Endothelial cell of umbilical vein (primary cell): ENCODE data around the gene SKA3. TPM values are rescaled to one million over a fixed set of nuclear protein-coding genes. Genes with fewer than 3 reads are reported as not detected.

Source experiments
- BruUV-seq: library from RNA; stranded (reverse); fragments of 400-500 nt; replicated peaks from 2 replicates; lab custom pipeline; 2021; lab: Mats Ljungman, UMichigan
- CTCF ChIA-PET: fragments of 300-600, 350-600 bp; sonication (Branson Sonifier 250); formaldehyde crosslinking; loops from one replicate; lab custom pipeline; 2021; ENCODE audit warnings: antibody characterized with exemption, inconsistent platforms; lab: Charles Lee
- POLR2A ChIA-PET: fragments of 300-600, 350-600 bp; sonication (Branson Sonifier 250); formaldehyde crosslinking; loops from one replicate; lab custom pipeline; 2021; ENCODE audit warnings: antibody characterized with exemption, inconsistent platforms; lab: Charles Lee
- DNase-seq: peaks from one replicate; pipeline ENCODE4 v3.0.0-alpha.2; 2011; ENCODE audit warnings: low read depth, low spot score
- FAIRE-seq: peaks from 2 replicates; lab custom pipeline; 2011; peaks lifted over from hg19 to GRCh38; lab: Jason Lieb, UNC
- H2AFZ ChIP-seq: 2 replicates; pipeline ENCODE4 v1.6.0; 2012; ENCODE audit warnings: low read depth, low read length, control low read depth, inconsistent platforms
- H3K27ac ChIP-seq: 2 replicates; pipeline ENCODE4 v1.5.1; 2011; ENCODE audit warnings: low read depth, mild to moderate bottlenecking, control low read depth, low read length, moderate library complexity; ENCODE audit not compliant: insufficient read depth
- H3K27me3 ChIP-seq, 2 experiments: 2 replicates each; pipeline versions ENCODE4 v1.6.0 to v1.6.1; 2011; ENCODE audit warnings: low read length in 2 of 2, mixed read lengths in 1 of 2; ENCODE audit not compliant: control insufficient read depth in 2 of 2, insufficient read depth in 2 of 2
- H3K36me3 ChIP-seq, 2 experiments: 2 replicates in 1 of 2; 3 replicates in 1 of 2; pipeline ENCODE4 v1.5.1; 2011; ENCODE audit warnings: low read length in 2 of 2, mild to moderate bottlenecking in 1 of 2, moderate library complexity in 1 of 2; ENCODE audit not compliant: control insufficient read depth in 2 of 2, insufficient read depth in 2 of 2; ENCODE audit errors: extremely low read depth in 1 of 2
- H3K4me1 ChIP-seq: 3 replicates; pipeline ENCODE4 v1.5.1; 2011; ENCODE audit warnings: mild to moderate bottlenecking, low read length; ENCODE audit not compliant: control insufficient read depth, insufficient read depth; ENCODE audit errors: extremely low read depth
- H3K4me2 ChIP-seq: 2 replicates; pipeline ENCODE4 v1.6.1; 2011; ENCODE audit warnings: low read length, control low read depth, mixed read lengths; ENCODE audit not compliant: insufficient read depth
- H3K4me3 ChIP-seq, 3 experiments: fragments of 200-600 bp in 1 of 3; sonication (generic), shearing (Covaris generic) in 1 of 3; replicated peaks in 1 of 3; 2 replicates each; pipeline ENCODE4 v1.5.1; 2011 to 2016; ENCODE audit warnings: control low read depth in 3 of 3, low read length in 3 of 3, mild to moderate bottlenecking in 2 of 3, inconsistent platforms in 1 of 3, low read depth in 1 of 3, moderate library complexity in 1 of 3; ENCODE audit not compliant: insufficient read depth in 1 of 3
- H3K79me2 ChIP-seq: 2 replicates; pipeline ENCODE4 v1.6.0; 2012; ENCODE audit warnings: low read length, inconsistent platforms; ENCODE audit not compliant: control insufficient read depth, insufficient read depth
- H3K9ac ChIP-seq: replicated peaks from 2 replicates; pipeline ENCODE3; 2011; ENCODE audit warnings: low read length, control low read depth; ENCODE audit not compliant: insufficient read depth; ENCODE audit errors: extremely low read depth
- H3K9me1 ChIP-seq: replicated peaks from 3 replicates; pipeline ENCODE4 v1.6.0; 2011; ENCODE audit warnings: mild to moderate bottlenecking, low read length; ENCODE audit not compliant: control insufficient read depth, insufficient read depth; ENCODE audit errors: extremely low read depth
- H3K9me3 ChIP-seq: replicated peaks from 2 replicates; pipeline ENCODE4 v1.5.1; 2012; ENCODE audit warnings: low read length, inconsistent platforms; ENCODE audit not compliant: control insufficient read depth, insufficient read depth
- H4K20me1 ChIP-seq: replicated peaks from 2 replicates; pipeline ENCODE3; 2011; ENCODE audit warnings: mild to moderate bottlenecking, low read length; ENCODE audit not compliant: control insufficient read depth, insufficient read depth; ENCODE audit errors: extremely low read depth
- EZH2 ChIP-seq: IDR thresholded peaks from 2 replicates; pipeline ENCODE4 v1.6.1; 2012; ENCODE audit warnings: borderline replicate concordance, low read depth, mild to moderate bottlenecking, moderate library complexity, low read length, inconsistent platforms; ENCODE audit not compliant: severe bottlenecking
- FOS ChIP-seq: IDR thresholded peaks from 2 replicates; pipeline ENCODE4 v1.6.1; 2011; ENCODE audit warnings: mild to moderate bottlenecking, low read length, moderate library complexity, borderline replicate concordance; ENCODE audit not compliant: insufficient read depth
- GATA2 ChIP-seq: IDR thresholded peaks from 2 replicates; pipeline ENCODE4 v1.7.0; 2011; ENCODE audit warnings: low read depth, mild to moderate bottlenecking, moderate library complexity, mixed read lengths, low read length; ENCODE audit not compliant: insufficient read length, insufficient read depth
- JUN ChIP-seq: IDR thresholded peaks from 2 replicates; pipeline ENCODE4 v1.6.1; 2011; ENCODE audit warnings: borderline replicate concordance, low read depth; ENCODE audit not compliant: insufficient read length, insufficient read depth
- MYC ChIP-seq: IDR thresholded peaks from one replicate; pipeline ENCODE4 v1.6.1; 2011; ENCODE audit warnings: mild to moderate bottlenecking, low read depth, low read length
- POLR2A ChIP-seq: IDR thresholded peaks from 2 replicates; pipeline ENCODE4 v1.6.1; 2012; ENCODE audit warnings: low read depth, mild to moderate bottlenecking, control low read depth, low read length
- POLR2AphosphoS5 ChIP-seq: IDR thresholded peaks from 2 replicates; pipeline ENCODE4 v1.6.1; 2012; ENCODE audit warnings: low read depth, mild to moderate bottlenecking, control low read depth, low read length, moderate library complexity; ENCODE audit not compliant: insufficient read depth
- dilution Hi-C: fragments of 300-500 bp; cut with MboI; formaldehyde crosslinking; loops from one replicate; pipeline ENCODE4 v1.15.0; 2019; ENCODE audit warnings: low sequenced_read_pairs; ENCODE audit not compliant: extremely low pct_ligation_motif_present
- intact Hi-C: fragments of 100-400 bp; cut with micrococcal nuclease; formaldehyde crosslinking; loops from one replicate; pipeline ENCODE4 v1.10.0; 2022
- polyA plus RNA-seq, 4 experiments: library from polyadenylated mRNA; depleted of rRNA in 3 of 4; stranded (reverse) in 3 of 4; unstranded in 1 of 4; fragments of >200 nt; gene quantifications; 2 replicates each; pipeline versions ENCODE4 v1.2.1 to v1.2.3, GENCODE V29; 2011 to 2012; ENCODE audit warnings: missing spikeins in 1 of 4
- total RNA-seq: library from RNA; stranded (reverse); gene quantifications from 2 replicates; pipeline ENCODE4 v1.2.3, GENCODE V29; 2021
- TF ChIP-seq, protein P1 (sequence below), 2 donors: IDR thresholded peaks; 1 replicate in 1 of 2; 2 replicates in 1 of 2; pipeline ENCODE4 v1.5.1; 2011; ENCODE audit warnings: low read length in 2 of 2, mild to moderate bottlenecking in 2 of 2, moderate library complexity in 2 of 2, control low read depth in 1 of 2, inconsistent platforms in 1 of 2, low read depth in 1 of 2; ENCODE audit not compliant: insufficient read depth in 1 of 2; ENCODE audit errors: extremely low read depth in 1 of 2
- TF ChIP-seq, protein P2 (sequence below): IDR thresholded peaks from 2 replicates; pipeline ENCODE4 v1.6.1; 2011; ENCODE audit not compliant: insufficient read depth, insufficient read length

The SKA3 gene
- total and polyA plus RNA-seq, 2 donors (not counting 3 experiments of a cell fraction or from before 2014, with no cell fraction given): 9.4 to 28.7 TPM

DNA sequence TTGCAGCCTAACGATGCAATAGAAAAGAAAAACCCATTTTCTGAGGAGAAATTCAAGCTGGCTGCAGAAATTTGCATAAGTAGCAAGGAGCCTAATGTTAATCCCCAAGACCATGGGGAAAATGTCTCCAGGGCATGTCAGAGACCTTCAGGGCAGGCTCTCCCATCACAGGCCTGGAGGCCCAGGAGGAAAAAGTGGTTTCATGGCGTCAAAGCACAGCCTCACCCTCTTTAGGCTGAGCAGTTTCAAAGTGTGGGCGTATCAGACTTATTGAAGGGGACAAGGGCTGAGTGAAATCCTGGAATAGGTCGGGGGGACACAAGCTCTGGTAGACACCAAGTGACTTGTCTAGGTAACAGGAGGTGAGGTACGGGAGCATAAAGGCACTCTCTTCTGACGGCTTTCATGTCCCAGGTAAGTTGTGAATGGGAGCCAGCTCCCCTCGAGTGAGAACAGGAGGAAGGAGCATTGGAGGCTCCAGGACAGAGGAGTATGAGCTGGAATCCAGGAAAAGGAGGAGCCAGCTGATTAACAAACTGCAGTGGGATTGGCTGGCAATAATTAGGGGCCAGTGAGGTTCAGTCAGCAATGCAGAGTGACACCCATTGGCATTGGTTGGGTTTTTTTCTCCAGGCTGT lies 35.9 kb upstream of the SKA3 start:
- H3K79me2 ChIP-seq: no peaks in the 10 kb centered on the region
- FAIRE-seq: no peak
- H3K4me1 ChIP-seq: no peaks in the 10 kb centered on the region
- dilution Hi-C loops: no loop called here
- POLR2A ChIA-PET: no interaction called here
- H3K9me3 ChIP-seq: no peaks in the 10 kb centered on the region
- no peak overlapping the region for H3K27ac ChIP-seq
- H4K20me1 ChIP-seq: no peaks in the 10 kb centered on the region
- no peaks in the 10 kb centered on the region for H3K36me3 ChIP-seq
- CTCF ChIA-PET: no interaction called here
- H3K27me3 ChIP-seq: peaks cover 3 to 4% of the 10 kb centered on the region in 2 experiments
- H3K9ac ChIP-seq: no peak overlapping the region
- H3K4me2 ChIP-seq: no peak overlapping the region
- no TSS peak for BruUV-seq
- no peaks in the 10 kb centered on the region for H3K9me1 ChIP-seq
- no peak for DNase-seq
- TF ChIP-seq, protein P1, sequence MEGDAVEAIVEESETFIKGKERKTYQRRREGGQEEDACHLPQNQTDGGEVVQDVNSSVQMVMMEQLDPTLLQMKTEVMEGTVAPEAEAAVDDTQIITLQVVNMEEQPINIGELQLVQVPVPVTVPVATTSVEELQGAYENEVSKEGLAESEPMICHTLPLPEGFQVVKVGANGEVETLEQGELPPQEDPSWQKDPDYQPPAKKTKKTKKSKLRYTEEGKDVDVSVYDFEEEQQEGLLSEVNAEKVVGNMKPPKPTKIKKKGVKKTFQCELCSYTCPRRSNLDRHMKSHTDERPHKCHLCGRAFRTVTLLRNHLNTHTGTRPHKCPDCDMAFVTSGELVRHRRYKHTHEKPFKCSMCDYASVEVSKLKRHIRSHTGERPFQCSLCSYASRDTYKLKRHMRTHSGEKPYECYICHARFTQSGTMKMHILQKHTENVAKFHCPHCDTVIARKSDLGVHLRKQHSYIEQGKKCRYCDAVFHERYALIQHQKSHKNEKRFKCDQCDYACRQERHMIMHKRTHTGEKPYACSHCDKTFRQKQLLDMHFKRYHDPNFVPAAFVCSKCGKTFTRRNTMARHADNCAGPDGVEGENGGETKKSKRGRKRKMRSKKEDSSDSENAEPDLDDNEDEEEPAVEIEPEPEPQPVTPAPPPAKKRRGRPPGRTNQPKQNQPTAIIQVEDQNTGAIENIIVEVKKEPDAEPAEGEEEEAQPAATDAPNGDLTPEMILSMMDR (IDR thresholded peaks at IDR 0.05; ENCODE audit: extremely low read depth in 1 of 2, insufficient read depth in 1 of 2, low read depth in 1 of 2, low read length in 2 of 2): no peak
- TF ChIP-seq, protein P2, sequence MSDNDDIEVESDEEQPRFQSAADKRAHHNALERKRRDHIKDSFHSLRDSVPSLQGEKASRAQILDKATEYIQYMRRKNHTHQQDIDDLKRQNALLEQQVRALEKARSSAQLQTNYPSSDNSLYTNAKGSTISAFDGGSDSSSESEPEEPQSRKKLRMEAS: no peak
- TF ChIP-seq EZH2 (no peak), MYC (no peak), JUN (no peak), FOS (no peak), GATA2 (no peak), POLR2A (no peak), POLR2AphosphoS5 (no peak)
- H2AFZ ChIP-seq: no peak overlapping the region
- intact Hi-C loops: no loop called here
- no peak overlapping the region for H3K4me3 ChIP-seq
